HG02938 (cell line): ENCODE results near the gene ZNF254.
"Not testable (repeated sequence)": the region's sequence is repeated elsewhere in the genome, so short reads cannot be mapped to it uniquely, and the experiment has no call there.

Source experiments
- ATAC-seq: cut with Tn5 transposase; IDR thresholded peaks from one replicate; pipeline ENCODE4 v1.9.1; 2021; ENCODE audit warnings: mild to moderate bottlenecking, moderate library complexity; ENCODE audit not compliant: unreplicated experiment

Gene ZNF254

GRCh38 chr19:24086974-24087595 is at the start of gene ZNF254:
ZNF254 (plus strand) TSS chr19:24087187; CDS start chr19:24087308, 121 bp downstream.
- ATAC-seq = peak; percentile 99

GRCh38 chr19:24040621-24041020 is 46.4 kb upstream of the ZNF254 start:
- ATAC-seq = no peak

GRCh38 chr19:24041326-24041725 is 45.7 kb upstream of the ZNF254 start:
- ATAC-seq = not testable (repeated sequence)

- no peak for ATAC-seq
Measured at GRCh38 chr19:24046550-24046949, 40.4 kb upstream of the ZNF254 start.

- ATAC-seq = no peak
Measured at GRCh38 chr19:24048261-24048660, 38.7 kb upstream of the ZNF254 start.

GRCh38 chr19:24049537-24049936 is 37.5 kb upstream of the ZNF254 start:
- no peak for ATAC-seq

- ATAC-seq = no peak
Measured at GRCh38 chr19:24051516-24051915, 35.5 kb upstream of the ZNF254 start.

- ATAC-seq = no peak
Measured at GRCh38 chr19:24052811-24053210, 34.2 kb upstream of the ZNF254 start.

GRCh38 chr19:24053601-24054000 is 33.4 kb upstream of the ZNF254 start:
- no peak for ATAC-seq

- peak; percentile 58 for ATAC-seq
Measured at GRCh38 chr19:24054044-24054935, 32.7 kb upstream of the ZNF254 start.

GRCh38 chr19:24055548-24055947 is 31.4 kb upstream of the ZNF254 start:
- no peak for ATAC-seq

GRCh38 chr19:24057144-24057543 is 29.8 kb upstream of the ZNF254 start:
- no peak for ATAC-seq

GRCh38 chr19:24059563-24060295 is 27.3 kb upstream of the ZNF254 start:
- ATAC-seq = no peak

GRCh38 chr19:24060687-24061356 is 26.2 kb upstream of the ZNF254 start:
- ATAC-seq = no peak

- no peak for ATAC-seq
Measured at GRCh38 chr19:24062190-24062589, 24.8 kb upstream of the ZNF254 start.

GRCh38 chr19:24063295-24063694 is 23.7 kb upstream of the ZNF254 start:
- ATAC-seq = no peak

- ATAC-seq = no peak
Measured at GRCh38 chr19:24064175-24064574, 22.8 kb upstream of the ZNF254 start.

GRCh38 chr19:24065243-24065642 is 21.7 kb upstream of the ZNF254 start:
- no peak for ATAC-seq

GRCh38 chr19:24065865-24066604 is 21.0 kb upstream of the ZNF254 start:
- ATAC-seq = no peak

- no peak for ATAC-seq
Measured at GRCh38 chr19:24069905-24070657, 16.9 kb upstream of the ZNF254 start.
